GM13976 (cell line): ENCODE results near the gene VTI1A.

Experiments
- DNase-seq: peaks from one replicate; pipeline ENCODE4 v3.0.0; 2012; ENCODE audit warnings: low spot score
- CTCF ChIP-seq: IDR thresholded peaks from 2 replicates; pipeline ENCODE4 v1.5.1; 2012; ENCODE audit warnings: borderline replicate concordance, mild to moderate bottlenecking; ENCODE audit not compliant: insufficient read depth; ENCODE audit errors: extremely low read depth, missing control alignments, control extremely low read depth
- in situ Hi-C: fragments of 300-500 bp; cut with MboI; formaldehyde crosslinking; loops from one replicate; pipeline ENCODE4 v1.12.0; 2022; ENCODE audit warnings: low sequenced_read_pairs, mixed read lengths, inconsistent platforms; ENCODE audit not compliant: unreplicated experiment

The VTI1A gene

GRCh38 chr10:112752288-112752687 is 305.3 kb downstream of the VTI1A start:
- in situ Hi-C loops = no loop called here

GRCh38 chr10:112753961-112754411 is 307.0 kb downstream of the VTI1A start:
- in situ Hi-C loops = no loop called here

More at GRCh38 chr10:112752288-112752687, 305.3 kb downstream of the VTI1A start:
- DNase-seq = no peak
- no peak for TF ChIP-seq CTCF

GRCh38 chr10:112755446-112756234 is 308.6 kb downstream of the VTI1A start:
- DNase-seq = no peak
- in situ Hi-C loops = no loop called here

More at GRCh38 chr10:112753961-112754411, 307.0 kb downstream of the VTI1A start:
- TF ChIP-seq CTCF = no peak
- no peak for DNase-seq

GRCh38 chr10:112756235-112756527 is 309.2 kb downstream of the VTI1A start:
- in situ Hi-C loops = no loop called here
- no peak for TF ChIP-seq CTCF
- no peak for DNase-seq

More at GRCh38 chr10:112755446-112756234, 308.6 kb downstream of the VTI1A start:
- no peak for TF ChIP-seq CTCF

DNA sequence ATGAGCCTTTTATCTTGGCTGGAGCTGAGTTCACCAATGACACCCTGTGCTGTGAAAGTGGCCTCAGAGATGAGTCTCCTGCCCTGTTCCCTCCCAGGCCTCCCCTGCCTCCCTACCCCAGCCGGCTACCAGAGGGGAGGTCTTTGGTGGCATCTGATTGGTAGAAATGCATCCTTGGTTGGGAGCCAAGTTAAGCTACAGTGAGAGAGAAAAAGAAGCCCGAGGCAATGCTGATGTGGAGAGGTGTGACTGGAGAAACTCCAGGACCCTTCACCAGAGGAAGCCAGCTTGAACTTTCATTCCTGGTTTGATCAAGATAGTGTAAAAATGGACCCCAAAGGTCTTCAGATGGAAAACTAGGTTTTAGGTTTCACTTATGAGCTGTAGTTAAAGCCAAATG is 311.9 kb downstream of the VTI1A start:
- no peak for DNase-seq
- TF ChIP-seq CTCF = no peak
- in situ Hi-C loops = no loop called here

GRCh38 chr10:112759496-112759895 is 312.5 kb downstream of the VTI1A start:
- no peak for DNase-seq
- in situ Hi-C loops = no loop called here
- no peak for TF ChIP-seq CTCF
